Measurements from ENCODE around the gene BICRAL.
A peak's percentile ranks its signal among the peaks of the same experiment; 100 is the strongest.
"Not testable (repeated sequence)": the region's sequence is repeated elsewhere in the genome, so short reads cannot be mapped to it uniquely, and the experiment has no call there.

Gene BICRAL

GRCh38 chr6:42901538-42901957 is 119.7 kb downstream of the BICRAL start:
- peak; percentile 82 for DNase-seq

GRCh38 chr6:42902429-42903263 is 120.8 kb downstream of the BICRAL start:
- not testable (repeated sequence) for DNase-seq

- no peak for DNase-seq
Observed at GRCh38 chr6:42904467-42904866, 122.6 kb downstream of the BICRAL start.

GRCh38 chr6:42907336-42907735 is 125.5 kb downstream of the BICRAL start:
- no peak for DNase-seq

GRCh38 chr6:42909835-42910234 is 128.0 kb downstream of the BICRAL start:
- DNase-seq: no peak

- no peak for DNase-seq
Observed at GRCh38 chr6:42911171-42912021, 129.5 kb downstream of the BICRAL start.

- DNase-seq: no peak
Observed at GRCh38 chr6:42914546-42914945, 132.7 kb downstream of the BICRAL start.

GRCh38 chr6:42915732-42916131 is 133.9 kb downstream of the BICRAL start, which contains the start of gene PTCRA:
Gene PTCRA (plus strand): TSS chr6:42916053. CDS start chr6:42916070, 17 bp downstream.
- DNase-seq: no peak

- DNase-seq: no peak
Observed at GRCh38 chr6:42916288-42916687, 134.4 kb downstream of the BICRAL start.
